GM18511 (cell line): ENCODE data around the gene DDR2.

ENCODE experiments used
- ATAC-seq: cut with Tn5 transposase; IDR thresholded peaks from one replicate; pipeline ENCODE4 v1.9.1; 2021; ENCODE audit warnings: mild to moderate bottlenecking, moderate library complexity; ENCODE audit not compliant: unreplicated experiment

Gene DDR2

DNA sequence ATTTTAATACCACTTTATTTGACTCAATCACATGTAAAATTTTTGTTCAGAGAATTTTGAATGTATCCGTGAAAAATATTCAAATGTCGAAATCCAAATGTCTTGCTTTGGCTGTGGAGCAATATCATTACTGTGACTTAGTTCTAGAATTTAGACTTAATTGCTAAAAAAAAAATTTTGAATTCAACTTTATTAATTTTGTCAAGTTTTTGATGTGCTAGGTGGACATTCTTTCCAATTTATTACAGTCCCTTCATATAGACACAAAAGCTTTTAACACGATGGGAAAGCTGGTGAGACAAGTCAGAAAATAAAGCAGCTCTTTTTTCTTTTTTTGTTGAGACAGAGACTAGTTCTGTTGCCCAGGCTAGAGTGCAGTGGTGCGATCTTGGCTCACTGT lies 62.6 kb downstream of the DDR2 start:
- ATAC-seq, result no peak

DNA sequence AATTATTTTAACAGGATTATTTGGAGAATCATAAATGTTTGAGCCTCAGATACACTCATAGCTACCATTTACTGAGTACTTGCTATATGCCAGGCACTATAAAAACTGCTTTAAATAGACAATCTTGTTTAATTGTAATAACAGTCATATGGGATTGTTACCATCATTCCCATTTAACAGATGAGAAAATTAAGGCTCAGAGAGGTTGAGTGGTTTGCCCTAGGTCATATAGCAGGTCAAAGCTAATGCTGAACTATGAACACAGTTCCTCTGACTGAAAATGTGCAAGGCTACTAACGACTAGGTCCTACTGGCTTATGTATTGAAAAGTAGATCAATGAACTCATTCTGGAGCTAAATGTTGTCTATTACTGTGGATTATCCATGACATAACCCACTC lies 63.4 kb downstream of the DDR2 start:
- ATAC-seq, result no peak

DNA sequence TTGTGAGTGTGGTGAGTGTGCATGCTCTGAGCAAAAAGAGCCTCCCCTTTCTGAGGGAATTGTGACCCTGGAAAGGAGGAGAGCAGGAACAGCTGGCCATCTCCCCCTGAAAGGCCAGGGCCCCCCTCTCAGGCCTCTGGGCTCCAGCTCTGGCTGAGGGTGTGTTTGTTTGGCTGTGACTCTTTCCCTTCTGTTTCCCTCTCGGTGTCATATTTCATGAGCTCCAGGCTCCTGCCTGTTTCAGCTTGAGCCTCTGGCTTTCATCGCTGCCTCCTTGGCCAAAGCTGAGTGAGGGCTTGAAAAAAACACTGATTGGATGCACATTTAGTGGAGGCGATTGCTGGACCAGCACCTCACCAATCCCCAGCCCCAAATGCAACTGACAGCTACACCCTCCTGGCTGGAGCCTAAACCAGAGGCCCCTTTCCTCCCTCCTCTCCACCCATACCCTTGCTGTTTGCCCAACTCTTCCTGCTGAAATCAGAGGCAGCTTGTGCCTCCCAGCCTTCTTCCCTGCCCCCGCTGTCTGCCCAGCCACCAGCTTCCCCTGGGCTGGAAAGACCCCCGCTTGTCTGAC lies 64.1 kb downstream of the DDR2 start:
- no peak for ATAC-seq

DNA sequence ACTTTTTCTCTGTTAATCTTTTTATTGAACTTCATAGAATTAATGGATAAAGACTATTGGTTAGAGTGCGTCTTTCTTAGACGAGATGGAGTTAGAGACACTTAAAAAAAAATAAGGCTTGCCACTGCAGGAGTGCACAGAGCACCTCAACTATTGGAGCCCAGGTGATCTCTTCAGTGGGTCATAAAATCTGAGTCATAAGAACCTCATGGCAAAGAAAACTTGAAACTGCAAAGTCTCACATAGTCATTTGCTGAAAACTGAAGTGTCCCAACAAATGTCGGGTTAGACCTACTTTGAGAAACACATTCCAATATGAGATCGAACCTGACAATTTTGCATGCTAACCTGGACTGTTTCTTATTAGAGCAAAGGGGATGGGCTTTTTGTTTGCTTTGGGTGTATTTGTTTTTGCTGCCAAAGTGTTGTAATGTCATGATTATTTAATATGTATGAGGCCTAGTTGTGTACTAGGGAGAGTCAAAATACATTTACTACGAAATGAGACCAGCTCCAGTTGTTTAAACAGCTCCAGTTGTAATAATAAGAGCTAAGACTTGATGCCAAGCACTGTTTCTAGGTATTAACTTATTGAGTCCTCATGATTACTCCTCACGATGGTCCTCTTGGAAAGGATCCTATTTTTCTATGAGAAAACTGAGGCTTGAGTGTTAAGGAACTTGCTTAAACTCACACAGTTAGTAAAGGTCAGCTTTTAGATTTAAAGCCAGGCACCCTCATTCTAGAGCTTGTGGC lies 65.1 kb downstream of the DDR2 start:
- ATAC-seq, result no peak

DNA sequence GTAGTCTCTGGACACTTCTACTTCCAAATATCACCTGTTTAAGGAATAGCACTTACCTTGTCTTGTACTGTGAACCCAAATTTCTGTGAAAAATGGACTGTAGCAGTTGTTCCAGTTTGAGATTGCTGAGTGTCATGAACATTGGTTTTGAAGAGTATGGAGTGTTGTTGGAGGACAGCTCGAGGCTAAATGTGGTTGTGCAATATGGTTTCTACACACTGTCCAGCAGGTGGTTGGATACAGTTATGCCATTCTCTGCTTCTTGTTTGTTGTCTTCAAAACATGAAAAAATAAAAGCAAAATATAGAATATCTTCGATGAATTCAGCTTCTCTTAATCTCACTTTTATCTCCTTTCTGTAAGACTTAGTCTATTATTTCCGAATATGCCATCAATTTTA lies 67.1 kb downstream of the DDR2 start:
- ATAC-seq, result no peak

DNA sequence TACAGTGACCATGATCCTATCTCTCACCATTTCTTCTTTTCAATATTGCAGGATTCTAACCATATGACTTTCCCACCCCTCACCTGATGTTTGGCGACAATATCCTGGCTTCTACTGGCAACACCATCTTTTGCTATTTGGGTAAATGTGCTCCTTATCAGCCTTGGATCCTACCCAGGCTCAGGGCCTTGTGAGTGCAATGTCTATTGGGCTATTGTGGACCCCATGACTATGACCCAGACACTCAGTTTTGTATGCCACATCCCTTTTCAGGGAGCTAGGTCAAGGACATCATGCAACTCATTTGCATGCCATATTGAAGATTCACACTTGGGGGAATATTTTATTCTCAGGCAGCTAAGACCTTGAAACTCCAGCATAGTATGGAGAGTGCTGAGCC lies 67.9 kb downstream of the DDR2 start:
- no peak for ATAC-seq

DNA sequence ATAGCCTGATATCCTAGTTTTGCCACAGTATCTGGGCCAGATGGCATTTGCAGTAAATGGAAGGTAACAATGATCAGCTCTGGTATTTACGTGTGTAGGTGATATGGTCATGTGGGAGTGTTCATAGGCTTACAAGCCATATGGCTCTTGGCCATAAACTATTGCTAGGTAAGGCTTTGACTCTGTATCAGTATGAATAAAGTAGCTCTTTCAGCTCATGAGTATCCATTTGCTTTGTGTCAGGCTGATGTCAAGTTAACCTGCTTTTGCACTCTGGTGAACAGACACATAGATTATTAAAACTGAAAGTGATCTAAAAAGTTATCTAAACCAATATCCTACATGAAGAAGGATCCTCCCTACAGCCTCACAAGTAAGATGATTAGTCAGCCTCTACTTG lies 69.0 kb downstream of the DDR2 start:
- no peak for ATAC-seq

DNA sequence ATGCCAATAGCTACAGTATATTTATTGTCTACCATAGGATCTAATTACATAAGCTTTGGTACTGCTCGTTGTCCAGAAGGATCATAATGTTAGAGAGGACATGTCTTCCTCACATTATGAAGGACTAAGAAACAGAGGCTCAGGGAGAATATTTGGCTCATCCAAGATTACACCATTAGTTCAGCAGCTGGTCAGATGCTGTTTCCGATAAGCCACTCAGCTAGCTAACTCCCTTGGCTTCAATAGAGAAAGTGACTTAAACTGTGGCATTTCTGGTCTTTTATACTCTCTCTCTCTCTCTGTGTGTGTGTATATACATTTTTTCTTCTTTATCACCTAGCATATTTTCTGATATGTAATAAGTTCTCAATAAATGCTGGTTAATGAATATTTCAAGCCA lies 70.4 kb downstream of the DDR2 start:
- ATAC-seq, result no peak

DNA sequence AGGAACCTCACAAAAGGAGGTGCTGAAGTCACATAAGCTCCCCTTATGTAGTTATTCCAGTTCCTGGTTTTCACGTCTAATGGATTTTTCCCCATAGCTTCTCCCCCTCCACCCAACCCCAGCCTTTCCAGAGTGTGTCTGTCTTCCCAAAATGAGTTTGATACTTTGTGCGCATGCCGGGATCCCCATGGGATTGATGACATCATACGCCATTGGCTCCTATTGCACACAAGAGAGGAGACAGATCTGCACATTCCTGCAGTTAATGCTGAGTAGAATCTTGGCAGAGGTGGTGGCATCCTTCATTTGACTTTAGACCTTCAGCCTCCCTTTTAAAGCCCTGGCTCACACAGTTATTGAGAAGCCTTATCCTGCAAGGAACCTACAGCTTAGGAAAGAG lies 71.4 kb downstream of the DDR2 start:
- ATAC-seq, result no peak

DNA sequence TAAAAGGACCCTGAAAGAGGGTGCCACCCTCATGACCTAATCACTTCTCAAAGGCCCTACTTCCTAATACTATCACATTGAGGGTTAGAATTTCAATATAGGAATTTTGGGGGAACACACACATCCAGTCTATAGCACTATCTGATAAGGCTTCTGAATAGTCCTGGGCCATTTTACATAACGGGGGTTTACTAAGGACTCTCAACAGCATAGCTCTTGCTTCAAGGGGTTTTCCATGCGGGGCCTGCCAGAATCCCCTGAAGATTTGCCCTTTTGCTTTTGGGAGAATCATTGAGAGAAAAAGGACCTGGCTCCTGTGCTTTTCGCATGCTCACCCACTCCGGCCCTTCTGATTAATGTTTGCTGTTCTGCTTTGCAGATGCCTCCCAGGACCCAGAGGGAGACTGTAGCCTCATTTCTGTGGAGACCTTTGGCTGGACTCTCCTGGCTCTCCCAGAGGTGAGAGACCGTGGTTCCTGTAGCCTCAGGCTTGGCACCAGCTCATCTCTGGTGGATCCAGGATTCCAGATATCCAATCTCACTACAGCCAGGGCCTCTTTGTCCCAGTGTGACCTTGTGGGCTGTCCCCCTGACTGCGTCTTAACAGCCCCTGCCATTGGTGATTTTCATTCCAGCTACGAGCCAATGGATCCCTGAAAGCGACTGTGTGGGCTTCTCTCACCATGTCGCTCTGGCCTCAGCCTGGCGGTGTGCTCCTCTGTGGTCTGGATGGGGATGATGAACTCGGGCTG lies 72.6 kb downstream of the DDR2 start:
- ATAC-seq, result no peak

DNA sequence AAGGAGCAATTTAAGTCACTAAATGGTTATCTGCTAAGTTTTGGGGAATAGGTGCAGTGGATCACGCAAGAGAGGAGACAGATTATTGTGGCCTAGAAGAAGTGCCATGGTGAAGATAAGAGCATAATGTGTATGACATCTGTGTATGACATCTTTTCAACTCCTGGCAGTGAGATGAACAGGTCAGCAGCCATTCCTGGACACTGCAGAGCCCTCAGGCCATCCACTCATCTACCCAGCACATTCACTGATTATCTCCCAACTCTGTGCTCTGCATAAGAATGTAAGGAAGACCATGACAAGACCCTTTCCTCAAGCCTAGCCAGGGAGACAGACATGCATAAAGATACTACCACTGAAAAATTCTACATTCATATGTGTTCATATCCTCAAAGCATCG lies 73.7 kb downstream of the DDR2 start:
- no peak for ATAC-seq

DNA sequence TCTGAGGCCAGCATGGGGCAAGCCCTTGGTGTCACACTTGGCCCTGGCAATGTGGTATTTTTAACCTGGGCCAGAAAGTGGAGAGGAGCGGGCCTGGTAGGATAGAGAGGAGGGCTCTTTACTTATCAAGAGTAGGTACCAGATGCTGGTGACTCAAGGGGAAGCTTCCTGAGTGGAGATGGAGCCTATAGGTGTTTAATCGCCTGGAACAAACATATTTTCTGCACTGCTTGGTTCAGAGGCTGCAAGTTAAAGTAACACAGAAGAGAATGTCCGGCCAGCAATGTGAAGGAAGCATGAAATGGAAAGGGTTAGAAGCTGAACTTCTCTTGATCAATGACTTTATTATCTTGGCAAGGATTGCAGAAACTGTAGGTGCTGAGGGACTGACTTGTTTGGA lies 74.3 kb downstream of the DDR2 start:
- no peak for ATAC-seq

DNA sequence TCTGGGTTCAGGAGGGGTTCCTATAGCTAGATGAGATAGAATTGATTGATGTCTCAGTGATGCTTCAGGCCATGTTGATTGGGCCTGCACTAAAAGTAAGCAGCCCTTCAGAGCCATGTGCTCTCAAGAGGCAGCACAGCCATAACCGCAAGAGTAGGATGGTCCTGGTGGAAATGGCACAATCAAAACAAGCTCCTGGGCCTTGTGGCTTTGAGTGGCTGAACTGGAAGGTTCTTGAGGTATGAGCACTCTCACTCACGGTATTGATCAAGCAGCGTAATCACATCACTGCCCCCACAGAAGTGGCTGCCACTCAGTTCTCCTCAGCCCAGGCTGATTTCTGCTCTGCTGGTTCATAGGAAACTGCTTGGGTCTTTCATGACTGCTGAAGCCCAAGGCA lies 76.0 kb downstream of the DDR2 start:
- no peak for ATAC-seq

DNA sequence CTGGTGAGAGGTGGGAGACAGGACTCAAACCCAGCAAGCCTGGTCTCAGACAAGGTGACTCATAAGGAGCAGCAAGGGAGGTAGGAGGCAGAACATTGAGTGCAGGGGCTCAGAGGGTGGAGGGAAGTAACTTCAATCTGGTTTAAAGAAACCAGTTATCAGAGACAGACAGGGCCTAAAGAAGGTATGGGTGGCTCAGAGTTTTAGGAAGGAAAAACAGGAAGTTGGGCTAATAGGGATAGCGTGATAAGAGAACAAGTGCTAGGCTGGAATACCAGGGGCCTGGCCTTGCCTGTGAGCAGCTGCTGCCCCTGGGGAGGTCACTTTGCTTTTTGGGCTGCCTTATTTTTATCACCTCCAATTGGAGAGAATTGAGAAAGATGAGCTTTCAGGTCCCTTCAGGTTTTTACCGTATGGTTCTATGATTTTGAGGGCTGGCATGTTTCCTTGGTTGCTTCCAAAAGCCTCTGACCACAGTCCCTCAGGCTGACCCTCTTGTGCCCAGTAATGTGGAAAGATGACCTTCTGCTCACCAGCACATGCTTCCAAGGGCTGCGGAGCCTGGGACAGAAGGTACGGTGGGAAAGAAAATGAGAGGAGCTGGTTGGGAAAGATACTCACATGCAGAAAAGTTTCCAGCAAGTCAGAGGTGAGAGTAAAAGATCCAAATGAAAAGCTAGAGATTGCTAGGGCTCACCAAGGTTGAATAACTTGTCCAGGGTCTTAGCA lies 77.0 kb downstream of the DDR2 start:
- no peak for ATAC-seq

DNA sequence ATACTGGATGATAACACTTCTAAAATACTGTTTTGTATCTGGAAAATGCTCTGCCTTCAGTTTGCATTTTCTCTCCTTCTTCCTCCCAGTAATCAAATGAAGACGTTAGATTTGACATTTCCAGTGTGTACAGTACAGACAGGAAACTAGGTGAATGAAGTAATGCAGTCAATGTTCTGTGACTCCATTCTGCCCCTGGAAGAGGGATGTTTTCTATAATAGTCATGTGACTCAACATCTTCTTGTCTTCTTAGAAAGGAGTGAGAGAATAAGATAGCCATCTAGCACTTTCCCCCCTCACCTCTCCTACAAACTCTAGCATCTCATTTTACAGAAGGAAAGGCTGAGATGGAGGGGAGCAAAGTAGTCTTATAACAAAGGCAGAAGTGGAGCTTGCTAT lies 77.6 kb downstream of the DDR2 start:
- no peak for ATAC-seq

DNA sequence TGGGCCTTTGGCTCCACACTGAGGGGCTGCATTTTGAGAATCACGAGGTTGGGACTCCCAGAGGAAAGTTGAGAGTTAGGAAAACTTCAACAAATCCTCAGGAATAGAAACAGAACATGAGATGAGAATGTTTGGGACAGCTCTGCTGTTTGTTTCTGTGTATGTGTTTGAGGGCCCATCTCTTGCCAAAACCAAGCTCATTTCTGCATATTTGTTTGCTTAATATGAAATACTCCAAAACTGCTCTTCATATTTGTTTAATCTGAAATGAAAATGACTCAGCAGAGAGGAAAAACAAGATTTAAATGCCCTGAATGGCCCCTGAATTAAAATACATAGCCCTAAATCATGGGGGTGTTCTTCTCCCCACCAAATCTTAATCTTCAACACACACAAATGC lies 78.1 kb downstream of the DDR2 start:
- ATAC-seq, result no peak

DNA sequence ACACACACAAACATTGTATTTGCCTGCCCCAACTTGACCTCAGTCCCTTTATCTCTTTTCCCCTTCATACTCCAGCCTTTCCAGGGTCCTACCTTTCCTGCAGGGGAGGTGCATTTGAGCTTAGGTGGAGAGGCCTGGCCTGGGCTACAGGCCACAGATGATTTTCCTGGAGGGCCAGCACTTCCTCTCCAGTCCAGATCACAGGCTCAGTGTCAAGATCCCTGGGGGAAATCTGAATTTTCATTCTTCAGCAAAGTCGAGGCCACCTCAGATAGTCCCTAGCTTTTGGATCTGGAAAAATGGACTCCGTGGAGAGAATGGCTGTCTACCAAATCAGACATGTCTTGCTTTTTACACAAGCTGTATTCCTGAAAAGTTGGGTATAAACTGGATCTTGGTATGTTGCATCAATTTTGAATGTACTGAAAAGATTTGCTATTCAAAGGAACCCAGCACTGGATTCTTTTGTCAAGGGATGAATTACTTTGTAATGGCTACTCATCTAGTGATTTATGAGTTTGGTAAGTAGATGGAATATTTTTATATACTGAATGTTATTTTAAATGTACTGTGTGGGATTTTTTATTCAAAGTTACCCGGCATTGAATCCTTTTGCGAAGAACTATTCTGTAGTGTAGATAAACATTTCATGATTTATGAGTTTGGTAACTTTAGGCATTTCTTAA lies 78.7 kb downstream of the DDR2 start:
- no peak for ATAC-seq

DNA sequence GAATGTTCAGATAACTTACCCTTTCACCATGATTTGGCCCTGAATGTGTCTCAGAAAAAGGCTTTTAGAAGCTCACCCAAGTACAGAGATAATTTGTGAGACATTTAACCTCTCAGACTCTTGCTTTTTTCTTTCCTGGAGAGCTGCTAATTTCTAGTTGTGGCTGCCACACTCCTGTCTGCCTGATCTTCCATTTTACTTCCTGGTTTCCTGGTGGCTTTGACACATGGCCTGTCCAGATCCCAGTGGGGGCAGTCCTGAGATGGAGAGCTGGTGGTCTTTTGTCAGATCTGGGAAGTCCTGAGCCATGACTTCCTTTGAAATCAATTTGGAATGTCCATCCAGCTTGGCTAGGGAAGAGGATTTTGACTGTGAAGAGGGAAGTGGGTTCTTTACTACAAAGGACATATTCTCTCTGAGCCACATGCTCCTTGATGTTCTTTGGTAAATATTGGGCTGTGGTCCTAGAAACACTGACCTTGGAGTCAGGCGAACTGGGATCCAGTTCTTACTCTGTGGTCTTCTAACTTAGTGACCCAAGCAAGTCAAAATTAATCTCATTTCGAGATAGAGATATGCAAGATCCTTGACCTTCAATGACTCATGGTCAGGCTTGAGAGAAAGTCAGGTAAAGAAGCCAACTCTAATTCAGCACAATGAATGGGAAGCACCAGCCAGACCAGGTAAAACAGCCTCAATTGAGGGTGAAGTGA lies 80.2 kb downstream of the DDR2 start:
- ATAC-seq, result no peak

DNA sequence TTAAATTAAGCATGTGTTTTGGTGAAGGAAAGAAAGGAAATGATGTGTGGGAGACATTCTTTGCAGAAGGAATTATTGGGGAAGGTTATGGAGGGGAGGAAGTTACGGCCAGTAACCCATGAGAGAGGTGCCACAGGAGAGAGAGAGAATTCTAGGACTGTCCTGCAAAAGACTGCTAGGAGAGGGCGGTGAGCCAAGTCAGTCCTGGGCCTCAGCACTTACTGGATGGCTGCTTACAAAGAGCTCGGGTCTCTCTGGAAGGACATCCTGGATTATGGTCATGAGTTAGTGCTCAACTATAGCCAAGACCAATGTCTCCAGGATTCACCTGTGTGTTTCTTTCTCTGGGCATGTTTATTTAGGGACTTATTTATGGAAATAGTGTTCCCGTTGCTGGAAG lies 83.9 kb downstream of the DDR2 start:
- ATAC-seq, result no peak

DNA sequence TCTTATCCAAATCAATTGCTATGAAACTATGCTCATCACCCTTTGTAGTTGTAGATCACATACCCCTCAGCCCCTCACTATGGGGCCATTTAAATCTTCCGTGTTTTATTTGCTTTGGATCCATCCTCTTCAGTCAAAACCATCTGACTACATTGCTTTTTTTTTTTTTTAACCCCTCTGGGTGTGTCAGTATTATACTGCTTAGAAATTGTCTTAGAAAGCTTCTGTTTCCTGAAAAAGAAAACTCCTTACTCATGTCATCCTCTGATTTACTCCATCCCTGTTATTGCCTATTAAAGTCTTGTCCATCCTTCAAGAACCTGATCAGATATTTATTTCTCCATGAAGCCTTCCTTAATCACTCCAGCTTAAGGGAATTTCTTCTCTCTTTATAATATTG lies 84.3 kb downstream of the DDR2 start:
- no peak for ATAC-seq
